Muscle of back (tissue), 11 donors: Measurements from ENCODE around the gene SLIT2. TPM values are rescaled to one million over a fixed set of nuclear protein-coding genes. Genes with fewer than 3 reads are reported as not detected.

Experiments used
- DNase-seq, 3 donors: peaks; one replicate each; pipeline versions ENCODE4 v3.0.0 to v3.0.0-alpha.2; 2013
- polyA plus RNA-seq, 10 donors: library from polyadenylated mRNA; unstranded; fragments of 120-200 nt; gene quantifications; one replicate each; pipeline ENCODE4 v1.2.1, GENCODE V29; 2013; ENCODE audit not compliant: insufficient read length in 10 of 10

SLIT2 gene
- polyA plus RNA-seq, 10 donors = 10.7 to 42.0 (median 18.1) TPM

DNA sequence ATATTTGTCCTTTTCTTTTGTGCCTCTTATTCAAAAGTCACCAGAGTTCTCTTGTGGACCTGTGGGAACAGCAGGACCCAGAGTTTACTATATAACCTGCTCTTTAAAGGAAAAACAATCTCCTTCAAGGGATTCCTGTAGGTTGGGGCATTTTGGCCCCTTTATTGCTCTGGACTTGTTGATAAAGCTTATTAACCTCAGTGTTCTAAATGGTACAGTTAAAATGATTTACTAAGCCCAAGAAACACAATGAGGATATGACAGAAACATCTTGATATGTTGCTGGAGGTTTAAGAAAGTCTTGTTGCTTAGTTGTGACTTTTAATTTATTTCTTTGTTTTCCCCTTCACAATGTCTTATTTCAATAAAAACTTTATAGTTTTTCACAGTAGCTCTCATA is 46.8 kb downstream of the SLIT2 start:
- no peak for DNase-seq

- DNase-seq = no peak
Measured at GRCh38 chr4:20298986-20299385, 47.3 kb downstream of the SLIT2 start.

DNA sequence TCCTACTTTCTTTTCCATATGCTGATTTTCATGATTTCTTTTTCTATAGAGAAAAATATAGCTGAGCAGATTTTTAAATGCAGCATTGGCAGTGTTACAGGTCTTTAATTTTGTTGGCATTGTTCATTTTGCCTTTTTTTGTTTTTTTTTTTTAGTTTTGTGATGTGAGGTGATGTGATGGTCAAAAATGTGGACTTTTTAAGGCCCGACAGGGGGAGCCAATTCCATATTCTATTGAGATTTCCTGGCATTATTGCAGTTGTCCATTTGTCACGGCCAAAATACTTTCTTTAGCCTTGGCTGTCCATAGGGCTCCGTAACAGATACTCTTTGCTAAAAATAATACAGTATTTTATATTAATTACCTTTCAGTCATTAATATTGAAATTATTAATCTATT is 47.8 kb downstream of the SLIT2 start:
- DNase-seq = peak in 2 of 3 donors; percentile 55 to 63

DNA sequence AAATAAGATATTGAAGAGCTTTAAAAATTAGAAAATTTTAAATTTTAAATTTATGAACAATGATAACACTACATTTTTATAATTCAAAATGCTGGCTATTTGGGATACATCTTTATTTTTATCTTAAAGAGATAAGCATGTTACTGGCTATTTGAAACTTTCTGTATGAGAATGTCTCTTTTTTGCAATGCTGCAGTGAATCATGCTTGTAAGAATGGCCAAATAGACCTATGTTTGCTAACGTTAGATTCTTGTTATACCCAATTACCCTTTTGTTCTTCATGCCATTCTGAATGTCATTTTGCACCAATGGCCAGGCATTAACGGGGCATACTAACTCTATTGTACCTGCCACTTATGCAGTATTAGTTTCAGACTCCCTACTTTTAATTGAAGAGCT is 49.5 kb downstream of the SLIT2 start:
- no peak for DNase-seq
